Endometrium (tissue), 2 donors: ENCODE results near the gene TANGO6.
"Not testable (repeated sequence)": the region's sequence is repeated elsewhere in the genome, so short reads cannot be mapped to it uniquely, and the experiment has no call there.

Experiments
- FAIRE-seq: peaks from 2 replicates; lab custom pipeline; 2012; peaks lifted over from hg19 to GRCh38; lab: Jason Lieb, UNC
- donor health status: control.
- donor health status: control.

The TANGO6 gene

GRCh38 chr16:68843482-68844210, at the start of gene TANGO6:
Gene TANGO6 (plus strand): TSS chr16:68843531. CDS start chr16:68843618, 87 bp downstream.
- no peak for FAIRE-seq

- no peak for FAIRE-seq
Observed at GRCh38 chr16:68798398-68798797, 44.9 kb upstream of the TANGO6 start.

GRCh38 chr16:68800257-68800875, 43.0 kb upstream of the TANGO6 start:
- no peak for FAIRE-seq

- no peak for FAIRE-seq
Observed at GRCh38 chr16:68802190-68802589, 41.1 kb upstream of the TANGO6 start.

- FAIRE-seq: no peak
Observed at GRCh38 chr16:68806422-68806821, 36.9 kb upstream of the TANGO6 start.

GRCh38 chr16:68806981-68807380, 36.4 kb upstream of the TANGO6 start:
- no peak for FAIRE-seq

GRCh38 chr16:68814516-68814915, 28.8 kb upstream of the TANGO6 start:
- FAIRE-seq: no peak

- no peak for FAIRE-seq
Observed at GRCh38 chr16:68823401-68824135, 19.8 kb upstream of the TANGO6 start.

GRCh38 chr16:68825427-68825826, 17.9 kb upstream of the TANGO6 start:
- FAIRE-seq: no peak

GRCh38 chr16:68826652-68827051, 16.7 kb upstream of the TANGO6 start:
- FAIRE-seq: no peak

- FAIRE-seq: no peak
Observed at GRCh38 chr16:68833251-68833650, 10.1 kb upstream of the TANGO6 start.

- FAIRE-seq: no peak
Observed at GRCh38 chr16:68834550-68834949, 8.8 kb upstream of the TANGO6 start.

- no peak for FAIRE-seq
Observed at GRCh38 chr16:68835970-68836369, 7.4 kb upstream of the TANGO6 start.

GRCh38 chr16:68839831-68840230, 3.5 kb upstream of the TANGO6 start:
- FAIRE-seq: no peak

GRCh38 chr16:68842964-68843481, 308 bp upstream of the TANGO6 start:
- not testable (repeated sequence) for FAIRE-seq

GRCh38 chr16:68844211-68844564, 857 bp downstream of the TANGO6 start:
- FAIRE-seq: no peak

- FAIRE-seq: no peak
Observed at GRCh38 chr16:68848786-68849185, 5.5 kb downstream of the TANGO6 start.

GRCh38 chr16:68850481-68850880, 7.2 kb downstream of the TANGO6 start:
- no peak for FAIRE-seq

GRCh38 chr16:68851601-68852000, 8.3 kb downstream of the TANGO6 start:
- no peak for FAIRE-seq

GRCh38 chr16:68857479-68857878, 14.1 kb downstream of the TANGO6 start:
- no peak for FAIRE-seq

- FAIRE-seq: no peak
Observed at GRCh38 chr16:68859828-68860227, 16.5 kb downstream of the TANGO6 start.

- FAIRE-seq: no peak
Observed at GRCh38 chr16:68860978-68861892, 17.9 kb downstream of the TANGO6 start.
